Astrocyte (in vitro differentiated cells and primary cell): ENCODE data around the gene EPHA7.

Experiments used
- CTCF ChIP-seq: IDR thresholded peaks from 2 replicates; pipeline ENCODE4 v1.5.1; 2011; ENCODE audit warnings: low read depth, mild to moderate bottlenecking, inconsistent platforms, low read length, moderate library complexity; ENCODE audit not compliant: insufficient read depth
- EZH2 ChIP-seq: IDR thresholded peaks from 2 replicates; pipeline ENCODE4 v1.6.1; 2012; ENCODE audit warnings: mild to moderate bottlenecking, low read length, inconsistent platforms; ENCODE audit not compliant: insufficient read depth

GRCh38 chr6:93194480-93194879 is 224.9 kb downstream of the EPHA7 start:
- no peak for TF ChIP-seq CTCF
- TF ChIP-seq EZH2 = no peak
